SU-DHL-6 (cell line): ENCODE measurements around the gene CKM.

Experiments used
- H2AFZ ChIP-seq: fragments of 200-600 bp; sonication (generic); 2 replicates; pipeline ENCODE4 v1.6.1; 2014; ENCODE audit warnings: low read depth, mild to moderate bottlenecking, moderate library complexity, mixed read lengths, antibody characterized with exemption, low read length; ENCODE audit not compliant: severe bottlenecking
- H3F3A ChIP-seq: fragments of 200-600 bp; shearing (Covaris generic); 2 replicates; pipeline ENCODE4 v1.6.0; 2016; ENCODE audit warnings: antibody characterized with exemption, mild to moderate bottlenecking; ENCODE audit not compliant: insufficient read depth
- H3K27ac ChIP-seq: fragments of 200-600 bp; sonication (generic); 2 replicates; pipeline ENCODE4 v1.5.1; 2016; ENCODE audit warnings: low read depth, mild to moderate bottlenecking, low read length, moderate library complexity, mixed read lengths
- H3K27me3 ChIP-seq: fragments of 200-600 bp; sonication (generic), shearing (Covaris generic); 2 replicates; pipeline ENCODE4 v1.6.0; 2014; ENCODE audit warnings: mild to moderate bottlenecking, low read length
- H3K36me3 ChIP-seq: fragments of 200-600 bp; sonication (generic); 2 replicates; pipeline ENCODE4 v1.6.1; 2014; ENCODE audit warnings: mild to moderate bottlenecking, low read length, mixed read lengths
- H3K4me2 ChIP-seq: fragments of 300-600, 200-600 bp; shearing (Covaris generic), sonication (generic); 2 replicates; pipeline ENCODE4 v1.6.0; 2014; ENCODE audit warnings: low read length, low read depth, mild to moderate bottlenecking; ENCODE audit not compliant: poor library complexity, severe bottlenecking
- H3K4me3 ChIP-seq: fragments of 200-600 bp; sonication (generic); 2 replicates; pipeline ENCODE4 v1.5.1; 2014; ENCODE audit warnings: antibody characterized with exemption, low read length, mild to moderate bottlenecking, mixed read lengths; ENCODE audit not compliant: insufficient read depth, poor library complexity, severe bottlenecking
- H3K79me2 ChIP-seq: fragments of 200-600 bp; sonication (generic); 2 replicates; pipeline ENCODE4 v1.6.1; 2014; ENCODE audit warnings: mild to moderate bottlenecking, low read length, moderate library complexity; ENCODE audit not compliant: insufficient read depth
- H3K9ac ChIP-seq: fragments of 200-600 bp; sonication (generic); 2 replicates; pipeline ENCODE4 v1.7.0; 2014; ENCODE audit warnings: mild to moderate bottlenecking, low read length
- H3K9me2 ChIP-seq: fragments of 200-600 bp; sonication (generic); replicated peaks from 2 replicates; pipeline ENCODE4 v1.6.1; 2014; ENCODE audit warnings: low read length; ENCODE audit not compliant: insufficient read depth
- H3K9me3 ChIP-seq: fragments of 200-600 bp; sonication (generic); 2 replicates; pipeline ENCODE4 v1.6.1; 2014; ENCODE audit warnings: low read length, mixed read lengths; ENCODE audit not compliant: insufficient read depth
- H4K20me1 ChIP-seq: fragments of 200-600 bp; sonication (generic); 2 replicates; pipeline ENCODE4 v1.6.1; 2014; ENCODE audit warnings: low read depth, mild to moderate bottlenecking, antibody characterized with exemption, low read length, moderate library complexity, mixed read lengths
- EZH2phosphoT487 ChIP-seq: fragments of 200-600 bp; sonication (generic), shearing (Covaris generic); conservative IDR thresholded peaks from 2 replicates; pipeline ENCODE4 v1.6.1; 2018; ENCODE audit warnings: mild to moderate bottlenecking, antibody characterized with exemption, low read length, moderate library complexity, mixed read lengths
- TF ChIP-seq, protein P1 (sequence below): fragments of 200-600 bp; sonication (generic); IDR thresholded peaks from one replicate; pipeline ENCODE4 v1.5.1; 2017; ENCODE audit warnings: antibody characterized with exemption, mild to moderate bottlenecking, low read length, moderate library complexity; ENCODE audit not compliant: insufficient read depth, poor library complexity, severe bottlenecking

The CKM gene

DNA sequence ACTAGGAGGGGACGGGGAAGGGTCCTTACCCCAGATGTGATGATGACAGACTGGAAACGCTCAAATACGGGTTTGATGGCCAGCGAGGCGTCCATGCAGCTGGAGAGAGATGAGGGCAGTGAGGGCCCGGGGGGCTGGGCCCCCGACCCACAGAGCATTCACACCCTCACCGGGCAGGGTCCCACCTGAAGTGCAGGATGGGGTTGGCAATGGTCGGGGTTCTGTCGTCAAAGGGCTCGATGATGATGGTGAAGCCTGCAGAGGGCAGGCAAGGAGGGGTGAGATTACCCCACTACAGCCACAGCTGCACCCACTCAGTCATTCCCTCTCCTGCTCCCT, 34.7 kb upstream of the CKM start:
- no peak overlapping the region for H3K27ac ChIP-seq
- no peak overlapping the region for H3K4me2 ChIP-seq
- H3K36me3 ChIP-seq, result no peaks in the 10 kb centered on the region
- no peak overlapping the region for H3K9ac ChIP-seq
- no peaks in the 10 kb centered on the region for H3K27me3 ChIP-seq
- TF ChIP-seq, protein P1, sequence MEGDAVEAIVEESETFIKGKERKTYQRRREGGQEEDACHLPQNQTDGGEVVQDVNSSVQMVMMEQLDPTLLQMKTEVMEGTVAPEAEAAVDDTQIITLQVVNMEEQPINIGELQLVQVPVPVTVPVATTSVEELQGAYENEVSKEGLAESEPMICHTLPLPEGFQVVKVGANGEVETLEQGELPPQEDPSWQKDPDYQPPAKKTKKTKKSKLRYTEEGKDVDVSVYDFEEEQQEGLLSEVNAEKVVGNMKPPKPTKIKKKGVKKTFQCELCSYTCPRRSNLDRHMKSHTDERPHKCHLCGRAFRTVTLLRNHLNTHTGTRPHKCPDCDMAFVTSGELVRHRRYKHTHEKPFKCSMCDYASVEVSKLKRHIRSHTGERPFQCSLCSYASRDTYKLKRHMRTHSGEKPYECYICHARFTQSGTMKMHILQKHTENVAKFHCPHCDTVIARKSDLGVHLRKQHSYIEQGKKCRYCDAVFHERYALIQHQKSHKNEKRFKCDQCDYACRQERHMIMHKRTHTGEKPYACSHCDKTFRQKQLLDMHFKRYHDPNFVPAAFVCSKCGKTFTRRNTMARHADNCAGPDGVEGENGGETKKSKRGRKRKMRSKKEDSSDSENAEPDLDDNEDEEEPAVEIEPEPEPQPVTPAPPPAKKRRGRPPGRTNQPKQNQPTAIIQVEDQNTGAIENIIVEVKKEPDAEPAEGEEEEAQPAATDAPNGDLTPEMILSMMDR, result no peak
- TF ChIP-seq EZH2phosphoT487, result no peak
- no peak overlapping the region for H2AFZ ChIP-seq
- H4K20me1 ChIP-seq, result no peaks in the 10 kb centered on the region
- H3K4me3 ChIP-seq, result no peak overlapping the region
- H3K9me2 ChIP-seq, result no peaks in the 10 kb centered on the region
- no peaks in the 10 kb centered on the region for H3K9me3 ChIP-seq
- no peaks in the 10 kb centered on the region for H3K79me2 ChIP-seq
- no peaks in the 10 kb centered on the region for H3F3A ChIP-seq

DNA sequence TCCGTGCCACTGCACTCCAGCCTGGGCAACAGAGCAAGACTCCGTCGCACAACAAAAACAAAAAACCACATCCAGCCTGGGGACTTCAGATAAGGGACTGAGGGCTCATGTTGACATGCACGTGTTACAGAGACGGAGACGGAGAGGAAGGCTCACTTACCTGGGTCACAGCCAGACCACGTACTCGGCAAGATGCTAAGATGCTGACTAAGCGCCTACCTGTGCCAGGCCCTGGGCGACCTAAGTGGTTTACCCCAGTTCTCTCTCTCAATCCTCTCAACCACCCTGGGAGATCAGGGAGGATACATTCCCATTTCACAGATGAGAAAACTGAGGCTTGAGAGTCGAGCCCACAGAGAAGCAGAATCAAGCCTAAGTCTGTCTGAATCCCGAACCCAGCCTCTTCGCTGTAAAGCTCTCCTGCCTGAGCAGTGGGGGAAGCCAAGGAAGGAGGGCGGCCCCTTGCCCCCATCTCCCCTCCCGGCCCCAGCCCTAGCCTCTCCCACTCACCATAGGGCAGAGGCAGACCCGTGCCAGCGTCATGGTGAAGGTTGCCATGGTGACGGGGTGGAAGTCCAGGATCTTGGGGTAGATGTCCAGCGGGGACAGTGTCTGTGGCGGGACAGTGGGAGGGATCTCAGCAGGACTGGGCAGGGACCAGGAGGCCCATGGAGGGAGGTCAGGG, 34.2 kb upstream of the CKM start:
- Histone ChIP-seq H3K79me2 (no peaks in the 10 kb centered on the region), H2AFZ (no peak overlapping the region), H3K9me3 (no peaks in the 10 kb centered on the region), H3K27me3 (no peaks in the 10 kb centered on the region), H3K27ac (no peak overlapping the region), H3K36me3 (no peaks in the 10 kb centered on the region), H3K4me3 (no peak overlapping the region), H3F3A (no peaks in the 10 kb centered on the region), H4K20me1 (no peaks in the 10 kb centered on the region), H3K9me2 (no peaks in the 10 kb centered on the region), H3K9ac (no peak overlapping the region), H3K4me2 (no peak overlapping the region)
- TF ChIP-seq EZH2phosphoT487, result no peak
- TF ChIP-seq, protein P1, result no peak

DNA sequence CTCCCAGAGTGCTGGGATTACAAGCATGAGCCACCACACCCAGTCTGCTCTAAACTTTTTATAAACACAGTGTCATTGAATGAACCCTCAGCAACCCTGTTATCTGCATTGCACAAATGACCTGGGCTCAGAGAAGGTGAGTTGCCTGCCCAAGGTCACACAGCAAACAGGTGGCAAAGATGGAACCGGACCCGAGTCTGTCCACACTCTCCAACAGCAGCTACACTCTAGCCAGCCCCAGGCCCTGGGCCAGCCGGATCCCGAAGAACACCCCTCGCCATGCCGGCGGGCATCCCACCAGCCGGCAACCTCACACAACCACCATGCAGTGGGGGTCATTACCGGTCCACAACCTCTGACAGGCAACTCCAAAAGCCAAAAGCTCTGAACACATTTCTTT, 33.2 kb upstream of the CKM start:
- Histone ChIP-seq H3K4me3 (no peak overlapping the region), H3K4me2 (no peak overlapping the region), H3K36me3 (no peaks in the 10 kb centered on the region), H3K9me3 (no peaks in the 10 kb centered on the region), H4K20me1 (no peaks in the 10 kb centered on the region), H3K27ac (no peak overlapping the region), H3K9me2 (no peaks in the 10 kb centered on the region), H3K79me2 (no peaks in the 10 kb centered on the region), H2AFZ (no peak overlapping the region), H3F3A (no peaks in the 10 kb centered on the region), H3K9ac (no peak overlapping the region), H3K27me3 (no peaks in the 10 kb centered on the region)
- TF ChIP-seq, protein P1, result no peak
- TF ChIP-seq EZH2phosphoT487, result no peak
